ENCODE measurements around the gene CLDN6.

The CLDN6 gene

GRCh38 chr16:3051494-3051893, 33.5 kb upstream of the CLDN6 start:
- DNase-seq (ENCODE audit: low read depth): no peak

GRCh38 chr16:3051009-3051408, 33.0 kb upstream of the CLDN6 start:
- DNase-seq (ENCODE audit: low read depth): no peak

- no peak for DNase-seq (ENCODE audit: low read depth)
Measured at GRCh38 chr16:3050487-3050886, 32.5 kb upstream of the CLDN6 start.

GRCh38 chr16:3049921-3050481, 32.0 kb upstream of the CLDN6 start:
- no peak for DNase-seq (ENCODE audit: low read depth)

- DNase-seq (ENCODE audit: low read depth): no peak
Measured at GRCh38 chr16:3047387-3047720, 29.4 kb upstream of the CLDN6 start.

- no peak for DNase-seq (ENCODE audit: low read depth)
Measured at GRCh38 chr16:3046641-3047386, 28.8 kb upstream of the CLDN6 start.

GRCh38 chr16:3045758-3046640, 28.0 kb upstream of the CLDN6 start, which contains the start of gene MMP25:
Gene MMP25 (plus strand): TSS chr16:3046561. CDS start chr16:3046918, 357 bp downstream.
- DNase-seq (ENCODE audit: low read depth): no peak

GRCh38 chr16:3044708-3045107, 26.7 kb upstream of the CLDN6 start:
- DNase-seq (ENCODE audit: low read depth): no peak

- no peak for DNase-seq (ENCODE audit: low read depth)
Measured at GRCh38 chr16:3042376-3042775, 24.4 kb upstream of the CLDN6 start.

- DNase-seq (ENCODE audit: low read depth): no peak
Measured at GRCh38 chr16:3038896-3039295, 20.9 kb upstream of the CLDN6 start.

GRCh38 chr16:3038256-3038655, 20.3 kb upstream of the CLDN6 start:
- DNase-seq (ENCODE audit: low read depth): no peak

- no peak for DNase-seq (ENCODE audit: low read depth)
Measured at GRCh38 chr16:3036726-3037315, 18.8 kb upstream of the CLDN6 start, which contains the start of gene BICDL2. Gene BICDL2 (minus strand): TSS chr16:3036944. CDS start chr16:3035496, 1,448 bp downstream.

- no peak for DNase-seq (ENCODE audit: low read depth)
Measured at GRCh38 chr16:3035972-3036725, 18.2 kb upstream of the CLDN6 start.

GRCh38 chr16:3035289-3035971, 17.4 kb upstream of the CLDN6 start:
- DNase-seq (ENCODE audit: low read depth): no peak

- DNase-seq (ENCODE audit: low read depth): no peak
Measured at GRCh38 chr16:3032624-3033023, 14.6 kb upstream of the CLDN6 start.

GRCh38 chr16:3030222-3031212, 12.5 kb upstream of the CLDN6 start:
- DNase-seq (ENCODE audit: low read depth): no peak

GRCh38 chr16:3029491-3030221, 11.7 kb upstream of the CLDN6 start:
- DNase-seq (ENCODE audit: low read depth): peak; percentile 53

GRCh38 chr16:3028716-3029319, 10.8 kb upstream of the CLDN6 start:
- no peak for DNase-seq (ENCODE audit: low read depth)

All from activated T-cell treated with anti-CD3 and anti-CD28 coated beads for 48 hours (primary cell).